Thoracic aorta endothelial cell (primary cell): ENCODE data around the gene TMEM128. TPM values are rescaled to one million over a fixed set of nuclear protein-coding genes. Genes with fewer than 3 reads are reported as not detected.

Experiments used
- total RNA-seq: library from RNA; depleted of rRNA; stranded (reverse); fragments of >200 nt; gene quantifications from 2 replicates; pipeline ENCODE4 v1.2.3, GENCODE V29; 2012

Gene TMEM128, protein sequence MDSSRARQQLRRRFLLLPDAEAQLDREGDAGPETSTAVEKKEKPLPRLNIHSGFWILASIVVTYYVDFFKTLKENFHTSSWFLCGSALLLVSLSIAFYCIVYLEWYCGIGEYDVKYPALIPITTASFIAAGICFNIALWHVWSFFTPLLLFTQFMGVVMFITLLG
- 12.4 and 15.1 TPM in 2 replicates for total RNA-seq

DNA sequence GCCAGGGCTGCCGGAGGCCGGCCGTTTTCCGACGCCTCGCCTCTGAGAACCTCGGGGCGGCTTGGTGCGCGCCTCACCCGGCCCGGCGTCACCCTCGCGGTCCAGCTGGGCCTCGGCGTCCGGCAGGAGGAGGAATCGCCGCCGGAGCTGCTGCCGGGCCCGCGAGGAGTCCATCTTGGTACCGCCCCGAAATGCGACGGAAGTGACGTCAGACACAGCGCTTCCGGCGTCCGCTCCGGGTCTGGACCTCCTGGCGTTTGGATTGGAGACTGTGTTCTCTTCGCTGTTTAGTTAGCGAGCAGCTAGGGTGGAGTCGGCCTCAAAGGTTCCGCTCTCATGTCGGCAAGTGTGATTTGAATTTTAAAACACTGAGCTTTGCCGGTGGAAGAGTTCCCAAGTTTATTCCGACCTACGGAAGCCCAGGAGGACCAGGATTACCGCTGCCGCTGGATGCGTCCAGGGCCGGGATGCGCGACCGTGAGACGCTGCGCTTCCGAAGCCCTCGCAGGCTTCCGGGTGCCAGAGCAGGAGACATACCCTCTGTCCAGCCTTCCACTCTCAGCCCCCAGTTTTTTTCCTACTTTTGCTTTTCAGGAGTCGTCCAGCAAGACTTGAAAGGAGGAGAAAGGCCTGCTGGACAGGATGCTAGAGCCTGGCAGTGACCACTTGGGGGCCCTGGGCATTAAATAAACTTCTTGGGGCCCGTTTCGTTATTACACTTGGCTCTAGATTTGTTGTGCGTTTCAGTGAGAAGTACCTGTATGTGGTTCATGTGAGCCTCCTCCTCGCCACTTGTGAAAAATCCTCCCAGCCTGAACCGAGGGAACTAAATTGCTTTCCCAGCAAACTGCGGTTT, at the start of gene TMEM128:
TMEM128 (minus strand) TSS at position 195 of the 856 bp plus-strand sequence; CDS start at position 174, 21 bp downstream.

GRCh38 chr4:4289941-4290850, 42.2 kb upstream of the TMEM128 start, which contains the start of the genes LYAR and ZBTB49:
Gene LYAR, minus strand, starts transcription at chr4:4290154. Its CDS starts 6,412 bp downstream, at chr4:4283742.
Gene ZBTB49, plus strand, starts transcription at chr4:4290251. Its CDS starts 9,695 bp downstream, at chr4:4299946.

GRCh38 chr4:4226606-4227438, 21.2 kb downstream of the TMEM128 start, which contains the start of gene OTOP1:
Gene OTOP1, minus strand, starts transcription at chr4:4226929. Its CDS starts 65 bp downstream, at chr4:4226864.

Other genes with a start within 250 kb of the TMEM128 start
- not detected in 2 replicates for gene OTOP1, start 21.3 kb downstream of the TMEM128 start, total RNA-seq
- gene LYAR, start 41.9 kb upstream of the TMEM128 start, total RNA-seq = 38.6 and 39.6 TPM in 2 replicates
- 5.4 and 12.4 TPM in 2 replicates for gene ZBTB49, start 42.0 kb upstream of the TMEM128 start, total RNA-seq
- gene NSG1, start 138.9 kb upstream of the TMEM128 start, total RNA-seq = 1.1 and 30.6 TPM in 2 replicates